ENCODE data around the gene SLC11A2.

GRCh38 chr12:51008329-51009055, 17.7 kb downstream of the SLC11A2 start:
- TF ChIP-seq ARNTL (CRISPR knock-in tag; IDR thresholded peaks at IDR 0.05; ENCODE audit: borderline replicate concordance, low read depth) (no peak), PATZ1 (CRISPR knock-in tag; IDR thresholded peaks at IDR 0.05; ENCODE audit: borderline replicate concordance) (no peak), ZNF8 (CRISPR knock-in tag; IDR thresholded peaks at IDR 0.05) (no peak), GLIS3 (CRISPR knock-in tag; IDR thresholded peaks at IDR 0.05) (no peak), CREB5 (CRISPR knock-in tag; IDR thresholded peaks at IDR 0.05; ENCODE audit: low read depth) (no peak), PPARA (CRISPR knock-in tag; IDR thresholded peaks at IDR 0.05; ENCODE audit: borderline replicate concordance) (no peak), ZNF70 (CRISPR knock-in tag; IDR thresholded peaks at IDR 0.05) (no peak), SNAI2 (CRISPR knock-in tag; IDR thresholded peaks at IDR 0.05) (no peak), ZNF565 (CRISPR knock-in tag; conservative IDR thresholded peaks at IDR 0.05; ENCODE audit: low read depth) (no peak)
